ENCODE data around the gene CLCN6. TPM values are rescaled to one million over a fixed set of nuclear protein-coding genes. Genes with fewer than 3 reads are reported as not detected.

Gene CLCN6
- total RNA-seq, 1 experiment from 2014 or later: 13.7 TPM

DNA sequence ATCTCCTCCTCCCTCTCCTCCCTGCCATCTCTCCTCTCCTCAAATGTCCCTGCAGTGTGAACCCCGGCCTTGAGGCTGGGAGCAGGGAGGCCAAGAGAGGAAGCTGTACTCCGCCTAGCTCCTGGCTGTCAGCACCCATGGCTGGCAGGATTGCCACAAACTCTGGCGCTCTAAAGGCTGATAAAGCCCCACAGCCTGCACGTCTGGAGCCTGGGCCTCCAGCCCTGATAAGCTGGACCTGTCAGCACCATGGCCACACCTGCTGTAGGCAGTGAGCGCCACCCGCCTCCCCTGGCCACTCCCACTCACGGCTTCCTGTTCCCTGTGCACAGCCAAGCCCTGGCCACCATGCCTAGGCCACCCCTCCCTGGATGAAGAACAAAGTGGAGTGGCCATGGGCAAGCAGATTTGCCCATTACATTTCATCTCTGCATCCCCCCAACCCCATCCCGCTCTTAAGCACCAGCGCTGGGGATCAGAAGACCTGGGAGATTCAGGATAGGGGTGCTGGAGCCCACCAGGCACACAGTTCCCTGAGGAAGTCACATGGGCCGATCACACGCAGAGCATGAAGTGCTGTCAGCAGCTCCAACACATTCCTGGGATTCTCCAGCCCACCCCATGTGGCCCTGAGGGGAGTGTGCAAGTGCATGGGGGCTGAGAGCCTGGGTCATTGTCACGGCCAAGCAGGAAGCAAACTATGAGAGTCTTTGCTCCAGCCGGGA, 77.0 kb downstream of the CLCN6 start (continued):
- TF ChIP-seq, protein P1, sequence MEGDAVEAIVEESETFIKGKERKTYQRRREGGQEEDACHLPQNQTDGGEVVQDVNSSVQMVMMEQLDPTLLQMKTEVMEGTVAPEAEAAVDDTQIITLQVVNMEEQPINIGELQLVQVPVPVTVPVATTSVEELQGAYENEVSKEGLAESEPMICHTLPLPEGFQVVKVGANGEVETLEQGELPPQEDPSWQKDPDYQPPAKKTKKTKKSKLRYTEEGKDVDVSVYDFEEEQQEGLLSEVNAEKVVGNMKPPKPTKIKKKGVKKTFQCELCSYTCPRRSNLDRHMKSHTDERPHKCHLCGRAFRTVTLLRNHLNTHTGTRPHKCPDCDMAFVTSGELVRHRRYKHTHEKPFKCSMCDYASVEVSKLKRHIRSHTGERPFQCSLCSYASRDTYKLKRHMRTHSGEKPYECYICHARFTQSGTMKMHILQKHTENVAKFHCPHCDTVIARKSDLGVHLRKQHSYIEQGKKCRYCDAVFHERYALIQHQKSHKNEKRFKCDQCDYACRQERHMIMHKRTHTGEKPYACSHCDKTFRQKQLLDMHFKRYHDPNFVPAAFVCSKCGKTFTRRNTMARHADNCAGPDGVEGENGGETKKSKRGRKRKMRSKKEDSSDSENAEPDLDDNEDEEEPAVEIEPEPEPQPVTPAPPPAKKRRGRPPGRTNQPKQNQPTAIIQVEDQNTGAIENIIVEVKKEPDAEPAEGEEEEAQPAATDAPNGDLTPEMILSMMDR (IDR thresholded peaks at IDR 0.05 in 2 of 3, conservative IDR thresholded peaks at IDR 0.05 in 1 of 3; ENCODE audit: borderline replicate concordance in 1 of 3, insufficient read depth in 1 of 3, low read depth in 2 of 3, low read length in 2 of 3): no peak
- no peak for TF ChIP-seq JUND (IDR thresholded peaks at IDR 0.05)

DNA sequence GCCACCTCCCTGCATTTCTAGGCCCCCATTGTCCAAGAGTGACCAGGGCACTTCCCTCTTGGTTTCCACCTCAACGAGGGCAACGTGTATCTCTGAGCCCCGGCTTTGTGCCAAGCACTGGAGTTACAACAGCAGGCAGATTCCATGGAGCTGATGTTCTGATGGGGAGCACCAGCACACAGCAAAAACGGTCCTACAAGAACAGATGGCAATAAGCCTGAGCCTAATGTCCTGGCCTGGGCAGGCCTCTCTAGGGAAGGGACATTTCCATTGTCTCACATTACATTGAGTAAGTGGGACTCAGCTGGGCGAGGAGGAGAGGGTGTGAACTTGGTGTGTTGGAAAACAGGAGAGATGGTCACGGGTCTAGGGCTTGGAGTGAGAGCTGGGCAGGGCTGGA, 79.9 kb downstream of the CLCN6 start:
- TF ChIP-seq, protein P2, sequence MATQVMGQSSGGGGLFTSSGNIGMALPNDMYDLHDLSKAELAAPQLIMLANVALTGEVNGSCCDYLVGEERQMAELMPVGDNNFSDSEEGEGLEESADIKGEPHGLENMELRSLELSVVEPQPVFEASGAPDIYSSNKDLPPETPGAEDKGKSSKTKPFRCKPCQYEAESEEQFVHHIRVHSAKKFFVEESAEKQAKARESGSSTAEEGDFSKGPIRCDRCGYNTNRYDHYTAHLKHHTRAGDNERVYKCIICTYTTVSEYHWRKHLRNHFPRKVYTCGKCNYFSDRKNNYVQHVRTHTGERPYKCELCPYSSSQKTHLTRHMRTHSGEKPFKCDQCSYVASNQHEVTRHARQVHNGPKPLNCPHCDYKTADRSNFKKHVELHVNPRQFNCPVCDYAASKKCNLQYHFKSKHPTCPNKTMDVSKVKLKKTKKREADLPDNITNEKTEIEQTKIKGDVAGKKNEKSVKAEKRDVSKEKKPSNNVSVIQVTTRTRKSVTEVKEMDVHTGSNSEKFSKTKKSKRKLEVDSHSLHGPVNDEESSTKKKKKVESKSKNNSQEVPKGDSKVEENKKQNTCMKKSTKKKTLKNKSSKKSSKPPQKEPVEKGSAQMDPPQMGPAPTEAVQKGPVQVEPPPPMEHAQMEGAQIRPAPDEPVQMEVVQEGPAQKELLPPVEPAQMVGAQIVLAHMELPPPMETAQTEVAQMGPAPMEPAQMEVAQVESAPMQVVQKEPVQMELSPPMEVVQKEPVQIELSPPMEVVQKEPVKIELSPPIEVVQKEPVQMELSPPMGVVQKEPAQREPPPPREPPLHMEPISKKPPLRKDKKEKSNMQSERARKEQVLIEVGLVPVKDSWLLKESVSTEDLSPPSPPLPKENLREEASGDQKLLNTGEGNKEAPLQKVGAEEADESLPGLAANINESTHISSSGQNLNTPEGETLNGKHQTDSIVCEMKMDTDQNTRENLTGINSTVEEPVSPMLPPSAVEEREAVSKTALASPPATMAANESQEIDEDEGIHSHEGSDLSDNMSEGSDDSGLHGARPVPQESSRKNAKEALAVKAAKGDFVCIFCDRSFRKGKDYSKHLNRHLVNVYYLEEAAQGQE (IDR thresholded peaks at IDR 0.05; ENCODE audit: low read depth): no peak
- no peak for TF ChIP-seq POLR2AphosphoS5 (IDR thresholded peaks at IDR 0.05; ENCODE audit: low read depth, low read length)
- TF ChIP-seq CEBPB (IDR thresholded peaks at IDR 0.05; ENCODE audit: low read depth): no peak
- no peak for TF ChIP-seq RAD21 (IDR thresholded peaks at IDR 0.05; ENCODE audit: low read depth)
- TF ChIP-seq POLR2A (IDR thresholded peaks at IDR 0.05; ENCODE audit: borderline replicate concordance, extremely low read depth, insufficient read depth, insufficient read length): no peak
- no peak for TF ChIP-seq EGR1 (IDR thresholded peaks at IDR 0.05; ENCODE audit: low read depth)
- TF ChIP-seq SIN3A (IDR thresholded peaks at IDR 0.05; ENCODE audit: low read depth): no peak
- TF ChIP-seq, protein P3, sequence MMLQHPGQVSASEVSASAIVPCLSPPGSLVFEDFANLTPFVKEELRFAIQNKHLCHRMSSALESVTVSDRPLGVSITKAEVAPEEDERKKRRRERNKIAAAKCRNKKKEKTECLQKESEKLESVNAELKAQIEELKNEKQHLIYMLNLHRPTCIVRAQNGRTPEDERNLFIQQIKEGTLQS (IDR thresholded peaks at IDR 0.05): no peak
- TF ChIP-seq, protein P1 (IDR thresholded peaks at IDR 0.05 in 2 of 3, conservative IDR thresholded peaks at IDR 0.05 in 1 of 3; ENCODE audit: borderline replicate concordance in 1 of 3, insufficient read depth in 1 of 3, low read depth in 2 of 3, low read length in 2 of 3): no peak
- CTCF ChIA-PET: no interaction called here
- no peaks in the 10 kb centered on the region for H3K9me3 ChIP-seq (ENCODE audit: control insufficient read depth in 1 of 2, insufficient read depth in 1 of 2, low read depth in 1 of 2, low read length in 2 of 2)
- H3K79me2 ChIP-seq (ENCODE audit: insufficient read depth, low read length): no peaks in the 10 kb centered on the region
- no peak overlapping the region for H3K4me3 ChIP-seq (replicated peaks in 1 of 2; ENCODE audit: low read depth in 1 of 2, low read length in 2 of 2)
- H4K20me1 ChIP-seq (ENCODE audit: insufficient read depth): no peaks in the 10 kb centered on the region
- H3K36me3 ChIP-seq (ENCODE audit: control insufficient read depth in 1 of 2, insufficient read depth in 2 of 2, low read length in 2 of 2): no peaks in the 10 kb centered on the region
- no peak for DNase-seq (ENCODE audit: low read depth, low spot score)
- no peak overlapping the region for H3K4me2 ChIP-seq (ENCODE audit: low read length)
- H3K27ac ChIP-seq (ENCODE audit: low read depth, low read length): no peak overlapping the region
- POLR2A ChIA-PET: no interaction called here
- H3K9ac ChIP-seq (ENCODE audit: low read length): no peak overlapping the region
- no peaks in the 10 kb centered on the region for H3K9me2 ChIP-seq (ENCODE audit: insufficient read depth)
- BruUV-seq (replicated peaks): no TSS peak
- intact Hi-C loops (cut with micrococcal nuclease): no loop called here
- H3K4me1 ChIP-seq (ENCODE audit: control insufficient read depth in 1 of 2, insufficient read depth in 2 of 2, low read length in 2 of 2): peaks cover 0 to 6% of the 10 kb centered on the region in 2 experiments; a peak in 1 of 4 replicates
- H3K27me3 ChIP-seq (ENCODE audit: insufficient read depth, low read length): no peaks in the 10 kb centered on the region
- RAD21 ChIA-PET (ENCODE audit: low non-redundant PET in 1 of 2, low total read pairs in 2 of 2, uncharacterized antibody in 2 of 2, unreplicated experiment in 2 of 2): no interaction called here
- ATAC-seq: no peak
- no peak overlapping the region for H2AFZ ChIP-seq (ENCODE audit: low read depth, low read length, poor library complexity, severe bottlenecking)

All from HCT116 (cell line).